NK-92 (cell line): ENCODE results near the gene DYRK2.
"Not testable (repeated sequence)": the region's sequence is repeated elsewhere in the genome, so short reads cannot be mapped to it uniquely, and the experiment has no call there.

Source experiments
- DNase-seq: peaks from one replicate; lab custom pipeline; 2025; ENCODE audit not compliant: unreplicated experiment; lab: John Stamatoyannopoulos, UW

The DYRK2 gene

DNA sequence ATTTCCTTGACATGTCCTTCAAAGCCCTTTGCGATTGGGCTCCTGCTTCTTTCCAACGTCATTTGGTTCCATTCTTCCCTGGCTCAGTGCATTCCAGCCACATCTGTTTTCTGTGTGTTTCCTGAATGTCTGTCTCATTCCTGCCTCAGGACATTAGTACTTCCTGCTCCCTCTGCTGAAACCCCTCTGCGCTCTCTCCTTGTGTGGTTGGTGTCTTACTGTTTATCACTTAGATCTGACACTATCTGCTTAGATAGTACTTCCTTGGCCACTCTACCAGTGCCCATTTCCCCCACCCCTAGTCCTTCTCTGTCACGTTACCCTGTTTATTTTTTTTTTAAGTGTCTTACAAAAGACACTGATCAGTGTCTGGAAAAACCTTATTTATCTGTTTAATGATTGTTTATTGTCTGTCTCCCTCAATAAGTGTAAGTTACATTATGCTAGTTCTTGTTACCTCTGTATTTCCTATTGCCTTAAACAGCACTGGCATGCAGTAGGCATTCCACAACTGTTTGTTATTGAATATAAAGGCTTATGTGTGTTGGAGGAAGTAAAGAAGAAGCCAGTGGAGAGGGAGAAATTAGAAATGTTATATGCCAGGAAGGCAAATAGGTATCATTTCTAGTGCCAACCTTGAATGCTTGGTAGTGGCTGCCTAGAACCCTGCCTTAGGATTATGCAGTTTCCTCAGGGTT, 21.5 kb downstream of the DYRK2 start:
- no peak for DNase-seq

DNA sequence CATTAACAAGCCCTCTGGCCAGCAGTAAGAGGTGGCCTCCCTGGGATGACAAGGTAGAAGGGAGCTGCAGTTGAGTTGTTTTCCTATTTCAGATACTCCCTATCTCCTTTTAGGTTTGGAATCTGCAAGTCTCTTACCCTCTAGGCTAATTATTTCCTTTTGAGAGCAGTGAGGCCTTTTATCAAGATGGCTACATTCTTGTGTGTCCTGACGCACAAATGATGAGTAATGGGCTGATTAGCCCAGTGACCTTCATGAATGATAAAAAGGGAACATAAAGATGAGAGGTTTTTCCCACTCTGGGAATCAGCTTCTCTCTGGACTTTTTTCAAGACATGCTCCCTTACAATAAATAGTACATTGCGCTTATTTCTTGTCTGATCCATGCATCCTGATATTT, 22.9 kb downstream of the DYRK2 start:
- DNase-seq = no peak

DNA sequence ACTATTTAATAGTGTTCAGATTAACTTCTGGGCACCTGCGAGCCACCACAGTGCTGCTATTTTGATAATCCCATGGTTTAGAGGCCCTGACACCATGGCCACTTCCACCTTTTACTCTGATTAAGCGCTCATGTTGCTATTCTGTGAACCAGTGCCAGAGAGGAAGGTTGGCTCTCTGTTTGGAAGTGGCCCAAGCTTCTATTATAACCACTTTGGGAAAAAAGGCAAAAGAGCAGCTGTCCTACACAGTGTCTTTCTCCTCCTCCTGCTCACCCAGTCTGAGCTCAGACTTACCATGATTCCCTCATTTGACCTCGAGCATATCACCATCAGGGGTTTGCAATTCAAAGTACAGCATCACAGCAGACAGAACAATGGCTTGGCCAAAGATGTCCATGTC, 23.3 kb downstream of the DYRK2 start:
- DNase-seq = no peak

DNA sequence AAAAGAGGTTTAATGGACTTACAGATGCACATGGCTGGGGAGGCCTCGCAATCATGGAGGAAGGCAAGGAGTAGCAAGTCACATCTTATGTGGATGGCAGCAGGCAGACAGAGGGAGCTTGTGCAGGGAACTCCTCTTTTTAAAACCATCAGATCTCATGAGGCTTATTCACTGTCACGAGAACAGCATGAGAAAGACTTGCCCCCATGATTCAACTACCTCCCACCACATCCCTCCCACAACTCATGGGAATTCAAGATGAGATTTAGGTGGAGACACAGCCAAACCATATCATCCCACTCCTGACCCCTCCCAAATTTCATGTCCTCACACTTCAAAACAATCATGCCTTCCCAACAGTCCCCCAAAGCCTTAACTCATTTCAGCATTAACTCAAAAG, 24.0 kb downstream of the DYRK2 start:
- DNase-seq = not testable (repeated sequence)

DNA sequence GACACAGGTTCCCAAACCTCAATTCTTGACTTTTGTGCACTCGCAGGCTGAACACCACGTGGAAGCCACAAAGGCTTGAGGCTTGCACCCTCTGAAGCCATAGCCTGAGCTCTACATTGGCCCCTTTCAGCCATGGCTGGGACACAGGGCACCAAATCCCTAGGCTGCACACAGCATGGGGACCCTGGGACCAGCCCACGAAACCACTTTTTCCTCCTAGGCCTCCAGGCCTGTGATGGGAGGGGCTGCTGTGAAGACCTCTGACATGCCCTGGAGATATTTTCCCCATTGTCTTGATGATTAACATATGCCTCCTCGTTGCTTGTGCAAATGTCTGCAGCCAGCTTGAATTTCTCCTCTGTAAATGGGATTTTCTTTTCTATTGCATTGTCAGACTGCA, 25.0 kb downstream of the DYRK2 start:
- not testable (repeated sequence) for DNase-seq

DNA sequence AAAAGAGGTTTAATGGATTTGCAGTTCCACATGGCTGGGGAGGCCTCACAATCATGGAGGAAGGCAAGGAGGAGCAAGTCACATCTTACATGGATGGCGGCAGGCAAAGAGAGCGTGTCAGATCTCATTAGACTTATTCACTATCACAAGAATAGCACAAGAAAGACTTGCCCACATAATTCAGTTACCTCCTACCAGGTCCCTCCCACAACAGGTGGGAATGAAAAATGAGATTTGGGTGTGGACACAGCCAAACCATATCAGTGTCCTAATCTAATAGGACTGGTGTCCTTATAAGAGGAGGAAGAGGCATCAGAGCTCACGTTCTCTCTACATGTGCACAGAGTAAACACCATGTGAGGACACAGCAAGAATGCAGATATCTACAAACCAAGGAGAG, 25.9 kb downstream of the DYRK2 start:
- no peak for DNase-seq

DNA sequence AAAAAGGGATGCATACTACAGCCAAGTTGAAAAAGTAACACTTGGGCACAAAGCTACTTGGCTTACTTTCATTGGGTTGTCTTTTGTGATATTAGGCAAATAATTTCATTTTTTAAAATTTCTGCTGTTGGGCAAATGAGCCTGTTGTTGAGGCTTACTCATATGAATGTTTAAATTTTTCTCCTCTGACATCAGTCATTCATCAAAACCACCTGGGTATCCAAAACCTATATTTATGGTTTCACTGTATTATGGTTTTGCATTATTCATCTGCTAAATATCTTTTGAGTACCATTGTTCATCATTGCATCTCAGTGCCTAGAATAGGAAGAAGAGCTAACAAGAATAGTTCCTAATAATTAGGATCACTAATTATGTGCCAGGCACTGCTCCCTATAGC, 28.1 kb downstream of the DYRK2 start:
- DNase-seq = no peak

DNA sequence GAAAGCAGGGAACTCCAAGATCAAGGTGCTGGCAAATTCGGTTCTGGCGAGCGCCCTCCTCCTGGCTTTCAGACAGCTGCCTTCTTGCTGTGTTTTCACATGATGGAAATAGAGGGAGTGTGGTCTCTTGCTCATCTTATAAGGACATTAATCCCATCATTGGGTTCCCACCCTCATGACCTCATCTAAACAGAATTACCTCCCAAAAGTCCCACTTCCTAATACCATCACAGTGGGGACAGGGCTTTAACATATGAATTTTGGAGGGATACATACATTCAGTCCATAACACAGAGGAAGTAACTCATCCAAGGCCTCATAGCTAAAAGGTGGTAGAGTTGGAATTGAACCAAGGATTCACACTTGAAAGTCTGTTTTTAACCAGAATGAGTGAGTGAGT, 28.6 kb downstream of the DYRK2 start:
- DNase-seq = no peak

DNA sequence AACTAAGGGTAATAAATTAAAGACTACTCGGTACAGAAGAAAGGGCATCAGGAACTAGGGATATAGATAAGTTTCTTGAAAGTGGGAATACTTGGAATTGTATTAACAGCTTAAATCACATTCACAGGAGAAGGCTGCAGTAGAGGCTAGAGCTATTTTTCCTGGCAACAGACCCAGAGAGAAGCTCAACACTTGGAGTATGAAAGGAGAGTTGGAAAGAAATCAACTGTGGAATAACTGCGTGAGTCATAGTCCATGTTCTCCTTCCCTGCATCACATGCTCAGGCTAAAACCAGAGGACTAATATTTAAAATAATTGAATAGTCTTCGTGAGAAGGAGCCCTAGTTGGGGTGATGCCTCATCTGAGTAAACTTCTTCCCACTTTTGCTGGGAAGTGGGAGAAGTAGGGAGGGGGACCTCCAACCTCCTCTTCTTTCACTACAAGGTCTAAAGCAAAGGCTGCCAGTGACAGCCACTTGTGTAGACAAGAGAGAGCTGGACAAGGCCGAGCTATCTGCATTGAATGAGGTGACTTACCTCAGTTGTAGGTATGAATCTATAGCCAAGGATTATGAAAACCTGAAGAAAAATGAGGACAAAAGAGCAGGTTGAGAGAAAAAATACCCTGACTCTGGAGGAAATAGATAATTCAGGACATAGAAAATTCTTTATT, 32.7 kb downstream of the DYRK2 start:
- no peak for DNase-seq

DNA sequence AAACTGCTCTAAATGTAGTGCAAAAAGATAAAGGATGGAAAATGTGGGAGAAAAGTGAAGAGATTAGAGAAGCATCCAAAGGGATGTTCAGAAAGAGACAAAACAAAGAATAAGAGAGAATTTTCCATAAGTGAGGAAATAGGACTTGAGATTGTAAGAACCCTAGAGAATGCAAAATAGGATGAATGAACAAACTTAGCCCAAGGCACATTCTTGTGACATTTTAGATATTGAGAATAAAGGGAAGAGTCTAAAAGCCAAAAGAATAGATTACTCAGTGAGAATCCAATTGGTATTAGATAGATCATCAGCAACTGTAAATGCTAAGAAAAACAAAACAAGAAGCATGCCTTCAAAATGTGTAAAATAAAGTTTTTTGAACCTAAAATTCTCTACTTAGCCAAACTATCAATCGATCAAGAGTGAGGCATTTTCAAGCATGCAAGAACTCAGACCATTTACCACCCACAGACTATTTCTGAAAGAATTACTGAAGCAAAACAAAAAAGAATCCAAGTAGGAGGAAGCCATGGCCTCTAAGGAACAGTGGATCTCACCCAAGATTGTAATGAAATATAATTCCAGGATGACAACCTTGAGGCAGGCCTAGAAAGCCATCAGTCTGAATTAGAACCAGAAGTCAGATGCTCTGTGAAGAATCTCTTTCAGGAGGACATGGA, 33.5 kb downstream of the DYRK2 start:
- DNase-seq = no peak

DNA sequence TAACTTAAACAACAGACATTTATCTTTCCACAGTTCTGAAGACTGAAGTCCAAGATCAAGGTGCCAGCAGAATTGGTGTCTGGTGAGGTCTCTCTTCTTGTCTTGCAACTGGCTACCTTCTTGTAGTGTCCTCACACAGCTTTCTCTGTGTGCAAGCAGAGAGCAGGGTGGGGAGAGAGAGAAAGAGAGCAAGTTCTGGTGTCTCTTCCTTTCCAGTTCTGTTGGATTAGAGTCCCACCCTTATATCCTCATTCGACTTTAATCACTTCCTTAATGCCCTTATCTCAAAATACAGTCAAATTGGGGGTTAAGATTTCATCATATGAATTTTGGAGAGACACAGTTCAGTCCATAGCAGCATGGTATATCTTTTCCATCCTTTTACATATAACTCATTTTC, 40.8 kb downstream of the DYRK2 start:
- DNase-seq = no peak

DNA sequence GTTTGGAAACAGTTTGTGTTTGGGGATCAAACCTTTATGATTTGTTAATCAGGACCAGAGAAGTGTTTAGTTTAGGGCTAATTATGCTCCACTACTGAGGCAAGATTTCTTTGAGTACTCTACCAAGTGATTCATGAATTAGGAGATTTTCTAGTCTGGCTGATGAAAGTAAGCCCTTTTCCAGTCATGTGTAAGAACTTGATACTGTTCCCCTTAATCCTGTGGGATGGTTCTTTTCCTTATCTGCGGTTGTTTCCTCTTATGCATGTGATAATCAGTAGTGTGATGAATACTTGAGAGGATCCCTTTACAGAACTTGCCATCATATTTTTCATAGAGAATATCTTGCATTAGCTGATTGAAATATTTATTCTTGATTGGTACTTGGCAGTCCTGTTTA, 42.1 kb downstream of the DYRK2 start:
- no peak for DNase-seq

DNA sequence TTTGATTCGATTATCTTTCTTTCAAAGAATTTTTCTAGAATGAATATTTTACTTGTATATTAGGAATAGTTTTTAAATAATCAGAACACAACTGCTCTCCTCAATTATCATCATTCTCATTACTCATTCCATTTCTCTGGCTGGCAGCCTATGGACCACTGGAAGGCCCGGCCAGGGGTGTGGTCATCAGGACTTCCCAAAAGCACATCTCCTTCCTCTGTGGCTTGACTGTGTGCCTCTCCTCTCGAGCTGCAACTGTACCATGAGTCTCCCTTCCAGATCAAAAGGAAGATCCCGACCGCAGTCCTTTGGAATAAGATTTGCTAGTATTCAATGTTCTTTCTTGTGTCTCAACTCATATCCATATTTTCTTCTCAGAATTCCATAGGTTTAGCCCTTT, 42.7 kb downstream of the DYRK2 start:
- DNase-seq = no peak

DNA sequence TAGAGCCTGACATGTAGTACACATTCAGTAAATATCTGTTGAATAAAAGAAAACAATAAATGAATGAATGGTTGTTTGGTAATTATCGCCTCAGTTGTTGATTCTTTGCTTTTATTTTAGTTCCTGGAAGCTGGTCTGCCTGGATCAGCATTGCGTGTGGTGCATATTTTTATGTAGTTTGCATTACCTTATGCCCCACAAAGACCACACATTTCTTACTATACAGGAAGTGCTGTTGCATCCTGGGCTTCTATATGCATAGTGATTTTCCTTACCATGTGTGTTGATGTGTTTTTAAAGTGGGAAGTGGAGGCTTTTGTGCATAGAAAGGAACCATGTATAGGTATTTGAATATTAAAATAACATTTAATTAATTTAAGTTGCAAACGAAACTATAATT, 43.6 kb downstream of the DYRK2 start:
- no peak for DNase-seq

DNA sequence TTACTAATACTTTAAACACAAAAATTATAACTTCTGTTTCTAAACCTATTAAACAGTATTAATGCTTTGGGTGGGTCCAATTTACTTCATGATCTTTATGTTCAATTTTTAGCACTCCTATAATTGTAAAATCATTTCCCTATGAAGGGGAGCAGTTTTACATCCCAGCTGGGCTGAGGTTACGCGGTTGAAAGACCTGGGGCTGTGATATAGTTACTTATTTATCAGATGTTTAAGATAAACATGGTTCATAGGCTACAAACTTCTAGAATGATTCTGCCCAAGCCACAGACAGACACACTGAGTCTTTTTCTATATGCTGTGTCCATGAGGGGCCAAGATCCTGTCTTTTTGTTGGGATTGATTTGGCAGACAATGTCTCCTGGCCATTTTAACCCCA, 44.4 kb downstream of the DYRK2 start:
- DNase-seq = no peak

DNA sequence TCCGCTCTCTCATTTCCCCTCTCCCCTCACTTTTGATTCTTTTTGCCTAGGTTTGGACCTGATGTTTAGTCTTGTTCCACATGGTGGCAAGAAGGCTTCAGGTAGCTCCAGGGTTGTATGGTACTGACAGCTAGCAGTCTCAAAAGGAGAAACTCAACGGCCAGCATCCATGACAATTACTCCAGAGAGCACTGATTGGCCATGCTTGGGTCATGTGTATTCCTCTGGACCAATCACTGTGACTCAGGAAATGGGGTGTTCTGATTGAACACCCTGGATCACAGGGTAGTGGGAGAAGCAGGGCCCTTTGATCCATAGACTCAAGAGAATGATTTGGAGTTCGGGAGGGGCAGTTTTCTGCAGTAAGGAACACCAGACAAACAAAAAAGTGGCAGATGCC, 45.3 kb downstream of the DYRK2 start:
- DNase-seq = no peak

DNA sequence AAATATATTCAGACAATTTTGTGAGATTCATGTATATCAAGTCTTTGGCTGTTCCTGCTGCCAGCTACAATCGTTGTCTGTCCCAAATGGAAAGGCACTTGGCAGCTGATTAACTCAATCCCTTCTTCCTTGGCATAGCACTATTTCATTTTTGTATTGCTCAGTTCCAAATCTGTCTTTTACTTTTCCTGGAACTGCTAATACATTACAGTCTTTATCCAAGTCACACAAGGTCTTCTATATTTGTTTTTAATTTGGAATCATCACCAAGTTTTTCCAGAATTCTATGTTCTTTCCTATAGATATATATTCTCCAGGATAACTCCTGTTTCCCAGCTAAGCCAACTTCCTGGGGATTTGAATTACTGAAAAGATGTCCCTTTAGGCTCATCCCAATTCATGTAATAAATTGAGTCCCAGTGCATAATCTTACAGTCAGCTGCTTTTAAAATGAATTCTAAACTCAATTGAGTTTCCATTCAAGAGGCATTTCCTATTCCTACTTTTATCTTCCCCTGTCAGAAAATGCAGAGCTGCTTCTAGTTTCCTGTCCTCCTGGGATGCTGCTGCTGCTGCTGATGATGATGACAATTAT, 45.9 kb downstream of the DYRK2 start:
- DNase-seq = no peak

DNA sequence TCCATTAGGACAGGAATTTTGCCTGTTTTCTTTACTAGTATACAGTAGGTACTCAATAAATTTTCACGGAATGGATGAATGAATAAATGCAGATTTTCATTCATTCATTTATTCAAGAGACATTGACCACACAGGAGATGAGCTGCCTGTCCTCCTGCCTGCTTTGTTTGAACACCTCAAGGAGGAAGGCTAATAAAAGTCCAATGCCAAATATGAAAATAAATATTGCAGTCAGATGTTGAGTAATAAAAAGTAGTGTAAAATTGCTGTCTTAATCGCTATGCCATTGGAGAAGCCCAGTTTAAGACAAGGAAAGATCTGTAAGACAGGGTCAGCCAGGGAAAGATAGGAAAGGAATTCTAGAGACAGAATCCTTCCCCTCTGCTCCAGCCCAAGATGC, 47.4 kb downstream of the DYRK2 start:
- no peak for DNase-seq

DNA sequence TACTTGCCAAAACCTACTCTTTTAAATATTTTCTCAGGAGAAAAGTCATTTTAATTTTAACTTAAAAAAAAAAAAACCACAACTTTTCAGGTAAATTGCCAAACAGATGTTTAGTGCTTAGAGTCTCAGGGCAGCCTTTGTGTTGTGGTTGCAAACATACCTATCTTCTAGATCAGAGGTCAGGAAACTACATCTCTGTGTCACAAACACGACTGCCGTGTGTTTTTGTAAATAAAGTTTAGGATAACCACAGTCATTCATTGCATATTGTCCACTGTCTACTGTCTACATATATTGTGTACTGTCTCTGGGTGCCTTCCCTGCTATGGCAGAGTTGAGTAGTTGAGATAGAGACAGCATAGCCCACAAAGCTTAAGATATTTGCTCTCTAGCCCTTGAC, 48.9 kb downstream of the DYRK2 start:
- DNase-seq = no peak

DNA sequence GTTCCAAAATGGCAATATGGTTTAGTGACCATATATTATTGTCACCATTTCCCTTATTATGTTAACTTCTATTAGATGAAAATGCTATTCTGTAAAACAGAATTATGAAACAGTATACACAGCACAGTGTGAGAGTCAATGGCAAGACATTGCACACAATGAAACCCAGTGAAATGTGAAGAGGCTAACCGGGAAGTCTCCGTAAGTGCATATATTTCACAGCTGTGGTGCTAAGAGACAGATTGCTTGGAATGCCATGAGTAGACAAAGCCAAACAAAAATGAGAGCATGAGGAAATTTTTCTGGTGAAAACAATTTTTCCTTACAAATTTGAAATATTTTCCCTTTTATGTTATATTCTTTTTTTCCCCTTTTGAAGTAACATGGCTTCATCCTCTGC, 49.4 kb downstream of the DYRK2 start:
- no peak for DNase-seq

DNA sequence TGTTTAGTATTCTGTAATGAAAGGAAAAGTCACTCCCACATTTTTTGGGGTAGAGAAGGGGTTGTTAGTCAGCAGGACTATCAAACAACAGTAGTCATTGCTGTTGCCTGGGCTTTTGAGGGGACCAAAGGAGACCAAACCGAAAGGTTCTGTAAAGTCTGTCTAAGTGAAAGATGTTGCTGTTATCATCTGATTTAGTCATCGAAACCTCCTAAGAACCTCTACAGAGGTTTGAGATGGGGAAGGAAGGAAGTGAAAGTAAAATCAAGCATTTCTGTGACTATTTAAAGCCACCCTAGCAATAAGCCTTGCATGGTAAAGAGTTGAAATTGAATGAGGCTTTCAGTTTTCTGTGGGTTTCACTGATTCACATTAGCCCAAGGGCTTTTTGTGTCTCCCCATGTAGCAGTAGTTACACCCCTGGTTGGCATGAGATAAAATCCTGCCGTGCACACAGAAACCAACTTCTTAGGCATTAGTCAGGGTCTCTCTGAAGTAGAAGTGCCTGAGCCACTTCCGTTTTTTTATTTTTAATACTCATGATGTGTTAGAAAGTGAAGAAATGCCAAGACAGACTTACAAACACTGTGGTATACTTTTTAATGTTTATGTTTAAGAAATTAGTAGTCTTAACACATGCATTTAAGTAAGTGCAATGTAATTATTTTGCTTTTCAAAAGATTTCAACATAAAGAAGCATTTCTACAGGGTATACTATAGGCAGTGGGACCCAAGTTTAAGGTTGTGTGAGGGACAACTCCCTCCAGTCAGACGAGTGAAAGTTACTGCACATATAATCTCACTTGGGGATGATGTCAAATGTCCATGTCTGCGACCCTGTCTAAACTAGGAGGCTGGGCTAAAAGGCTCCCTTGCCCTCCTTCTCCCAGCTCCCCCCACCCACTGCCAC, 50.4 kb downstream of the DYRK2 start:
- DNase-seq = no peak
